Suprapubic skin (tissue), 4 donors: ENCODE results near the gene SLC16A4. TPM values are rescaled to one million over a fixed set of nuclear protein-coding genes. Genes with fewer than 3 reads are reported as not detected.
"Not testable (repeated sequence)": the region's sequence is repeated elsewhere in the genome, so short reads cannot be mapped to it uniquely, and the experiment has no call there.

Experiments used
- DNase-seq, 2 donors: peaks; one replicate each; pipeline ENCODE4 v3.0.0-alpha.2; 2019; ENCODE audit warnings: low spot score in 2 of 2
- H3K27ac ChIP-seq: fragments of 200-600 bp; sonication (generic); one replicate; pipeline ENCODE4 v1.5.1; 2019
- H3K27me3 ChIP-seq: fragments of 200-600 bp; sonication (generic); one replicate; pipeline ENCODE4 v1.5.1; 2019
- H3K36me3 ChIP-seq: fragments of 200-600 bp; sonication (generic); one replicate; pipeline ENCODE4 v1.5.1; 2019
- H3K4me1 ChIP-seq: fragments of 200-600 bp; sonication (generic); one replicate; pipeline ENCODE4 v1.5.1; 2019
- H3K4me3 ChIP-seq: fragments of 200-600 bp; sonication (generic); one replicate; pipeline ENCODE4 v1.5.1; 2019; ENCODE audit warnings: mild to moderate bottlenecking
- H3K9me3 ChIP-seq: fragments of 200-600 bp; sonication (generic); one replicate; pipeline ENCODE4 v1.5.1; 2019
- EP300 ChIP-seq: sonication (generic); formaldehyde crosslinking; IDR thresholded peaks from one replicate; pipeline ENCODE4 v1.6.1; 2017; ENCODE audit warnings: antibody characterized with exemption
- POLR2A ChIP-seq, 2 donors: fragments of 450-650 bp; IDR thresholded peaks; one replicate each; pipeline ENCODE4 v1.6.1; 2017; ENCODE audit warnings: antibody characterized with exemption in 2 of 2, mild to moderate bottlenecking in 2 of 2, moderate library complexity in 2 of 2
- POLR2AphosphoS5 ChIP-seq, 3 donors: sonication (generic); formaldehyde crosslinking; IDR thresholded peaks; one replicate each; pipeline ENCODE4 v1.6.1; 2017; ENCODE audit warnings: antibody characterized with exemption in 3 of 3
- WGBS: methylation state at CpG from one replicate; pipeline ENCODE4 v1.1.5; 2018; 5-methylcytosine and 5-hydroxymethylcytosine counted together
- total RNA-seq, 4 donors: library from RNA; depleted of rRNA; stranded (reverse); fragments of >200 nt; gene quantifications; one replicate each; pipeline ENCODE4 v1.1.0, GENCODE V29; 2016
- TF ChIP-seq, protein P1 (sequence below), 2 donors: fragments of 200-600 bp in 1 of 2; fragments of 450-650 bp in 1 of 2; sonication (generic) in 1 of 2; IDR thresholded peaks; one replicate each; pipeline ENCODE4 v1.5.1; 2016 to 2019; ENCODE audit warnings: antibody characterized with exemption in 2 of 2, mild to moderate bottlenecking in 1 of 2, moderate library complexity in 1 of 2

Gene SLC16A4
- 1 to 10 TPM in 3 of 4 donors, under 1 TPM in 1; 0.52 to 2.1 (median 1.9) TPM for total RNA-seq

DNA sequence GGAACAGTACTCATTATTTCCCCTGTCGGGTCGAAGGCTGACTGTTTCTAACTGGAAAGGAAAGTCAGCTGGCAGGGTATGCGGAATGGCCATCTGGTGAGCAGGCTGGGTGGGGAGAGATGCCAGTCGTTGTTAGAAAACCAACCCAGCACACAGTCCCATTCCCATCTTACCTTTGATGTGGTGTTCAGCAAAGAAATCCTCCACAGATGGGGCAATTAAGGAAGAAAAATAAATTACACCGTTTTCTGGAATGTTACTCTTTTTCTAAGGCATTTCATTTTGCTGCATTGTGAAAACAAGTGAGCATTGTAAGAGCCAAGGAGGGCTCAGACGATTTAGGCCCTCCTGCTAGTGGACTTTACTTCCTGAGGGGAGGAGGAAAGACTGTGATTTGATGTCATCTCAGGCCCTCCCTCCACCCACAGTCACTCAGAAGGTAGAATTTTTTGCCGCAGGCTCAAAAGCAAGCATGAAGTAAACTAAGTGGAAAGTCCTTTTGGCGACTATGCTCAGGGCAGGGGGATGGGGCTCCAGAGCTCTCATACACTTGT, at the start of gene SLC16A4:
Gene SLC16A4 (minus strand): TSS at position 335 of the 554 bp plus-strand sequence. CDS start 1,703 bp downstream, outside the sequence.
- DNase-seq = no peak

GRCh38 chr1:110439873-110440272, 49.0 kb upstream of the SLC16A4 start:
- not testable (repeated sequence) for DNase-seq, H3K4me3 ChIP-seq, H3K27me3 ChIP-seq, H3K9me3 ChIP-seq, H3K36me3 ChIP-seq, H3K27ac ChIP-seq, H3K4me1 ChIP-seq
- WGBS = 84% methylated on average over 3 of the region's 3 CpGs

More for the DNA sequence above, at the start of gene SLC16A4:
- Histone ChIP-seq H3K4me1 (peaks cover 5% of the 10 kb centered on the region), H3K4me3 (peak within 1 kb of the TSS; percentile 7), H3K27me3 (no peaks in the 10 kb centered on the region), H3K36me3 (no peaks in the 10 kb centered on the region), H3K27ac (peak within 1 kb of the TSS; percentile 49), H3K9me3 (no peaks in the 10 kb centered on the region)
- TF ChIP-seq, protein P1, sequence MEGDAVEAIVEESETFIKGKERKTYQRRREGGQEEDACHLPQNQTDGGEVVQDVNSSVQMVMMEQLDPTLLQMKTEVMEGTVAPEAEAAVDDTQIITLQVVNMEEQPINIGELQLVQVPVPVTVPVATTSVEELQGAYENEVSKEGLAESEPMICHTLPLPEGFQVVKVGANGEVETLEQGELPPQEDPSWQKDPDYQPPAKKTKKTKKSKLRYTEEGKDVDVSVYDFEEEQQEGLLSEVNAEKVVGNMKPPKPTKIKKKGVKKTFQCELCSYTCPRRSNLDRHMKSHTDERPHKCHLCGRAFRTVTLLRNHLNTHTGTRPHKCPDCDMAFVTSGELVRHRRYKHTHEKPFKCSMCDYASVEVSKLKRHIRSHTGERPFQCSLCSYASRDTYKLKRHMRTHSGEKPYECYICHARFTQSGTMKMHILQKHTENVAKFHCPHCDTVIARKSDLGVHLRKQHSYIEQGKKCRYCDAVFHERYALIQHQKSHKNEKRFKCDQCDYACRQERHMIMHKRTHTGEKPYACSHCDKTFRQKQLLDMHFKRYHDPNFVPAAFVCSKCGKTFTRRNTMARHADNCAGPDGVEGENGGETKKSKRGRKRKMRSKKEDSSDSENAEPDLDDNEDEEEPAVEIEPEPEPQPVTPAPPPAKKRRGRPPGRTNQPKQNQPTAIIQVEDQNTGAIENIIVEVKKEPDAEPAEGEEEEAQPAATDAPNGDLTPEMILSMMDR (IDR thresholded peaks at IDR 0.05) = no peak
- TF ChIP-seq POLR2AphosphoS5 (IDR thresholded peaks at IDR 0.05) (no peak), POLR2A (IDR thresholded peaks at IDR 0.05) (no peak), EP300 (no peak)
- WGBS = 28% methylated on average over 8 of the region's 8 CpGs

GRCh38 chr1:110438893-110439292, 48.1 kb upstream of the SLC16A4 start:
- TF ChIP-seq EP300 = no peak
- TF ChIP-seq POLR2A (IDR thresholded peaks at IDR 0.05) = no peak
- TF ChIP-seq, protein P1 (IDR thresholded peaks at IDR 0.05) = no peak
- TF ChIP-seq POLR2AphosphoS5 (IDR thresholded peaks at IDR 0.05) = no peak
- DNase-seq = no peak
- 79% methylated on average over 4 of the region's 4 CpGs for WGBS
- no peaks in the 10 kb centered on the region for H3K4me1 ChIP-seq
- H3K4me3 ChIP-seq = no peak overlapping the region
- H3K27ac ChIP-seq = no peak overlapping the region
- no peaks in the 10 kb centered on the region for H3K27me3 ChIP-seq
- no peaks in the 10 kb centered on the region for H3K36me3 ChIP-seq
- H3K9me3 ChIP-seq = no peaks in the 10 kb centered on the region

DNA sequence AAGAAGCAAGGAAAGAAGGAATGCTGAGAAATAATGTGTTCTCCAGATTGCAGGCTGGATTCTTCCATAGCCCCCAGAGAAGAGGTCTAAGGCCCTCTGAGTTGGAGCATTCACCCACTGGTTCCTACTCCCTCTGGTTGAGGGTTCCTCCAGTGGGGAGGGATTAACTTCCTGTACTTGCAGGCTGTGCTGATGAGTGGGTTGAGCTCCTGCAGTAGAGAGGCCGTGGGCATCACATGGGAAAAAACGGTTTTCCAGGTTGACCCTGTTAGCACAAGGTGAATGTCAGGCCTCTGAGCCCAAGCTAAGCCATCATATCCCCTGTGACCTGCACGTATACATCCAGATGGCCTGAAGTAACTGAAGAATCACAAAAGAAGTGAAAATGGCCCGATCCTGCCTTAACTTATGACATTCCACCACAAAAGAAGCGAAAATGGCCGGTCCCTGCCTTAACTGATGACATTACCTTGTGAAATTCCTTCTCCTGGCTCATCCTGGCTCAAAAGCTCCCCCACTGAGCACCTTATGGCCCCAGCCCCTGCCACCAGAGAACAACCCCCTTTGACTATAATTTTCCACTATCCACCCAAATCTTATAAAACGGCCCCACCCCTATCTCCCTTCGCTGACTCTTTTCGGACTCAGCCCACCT, 46.9 kb upstream of the SLC16A4 start:
- 75% methylated on average over 9 of the region's 9 CpGs for WGBS
- not testable (repeated sequence) for H3K27ac ChIP-seq, H3K4me3 ChIP-seq, H3K4me1 ChIP-seq, DNase-seq, H3K36me3 ChIP-seq, H3K9me3 ChIP-seq, H3K27me3 ChIP-seq

DNA sequence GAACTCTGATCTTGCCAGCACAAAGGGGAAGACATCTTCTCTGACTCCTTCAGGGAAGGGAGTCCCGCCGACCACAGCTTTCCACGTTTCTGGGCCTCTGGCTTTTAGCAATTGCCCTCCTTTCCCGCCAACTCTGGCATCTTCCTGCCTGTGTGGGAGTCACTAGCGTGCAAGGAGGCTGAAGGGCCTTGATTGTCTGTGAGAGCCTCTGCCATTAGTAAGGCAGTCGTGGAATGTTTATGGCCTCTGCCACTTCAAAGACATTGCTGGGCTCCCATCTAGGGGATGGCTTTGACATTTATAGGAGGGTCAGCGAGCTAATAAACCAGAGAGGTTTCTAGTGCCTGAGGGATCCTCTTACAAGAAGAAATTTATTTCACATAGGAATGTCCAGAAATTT, 45.8 kb upstream of the SLC16A4 start:
- 79% methylated on average over 7 of the region's 7 CpGs for WGBS
- H3K27ac ChIP-seq = no peak overlapping the region
- no peak for DNase-seq
- no peaks in the 10 kb centered on the region for H3K9me3 ChIP-seq
- TF ChIP-seq POLR2A (IDR thresholded peaks at IDR 0.05) = no peak
- TF ChIP-seq EP300 = no peak
- TF ChIP-seq, protein P1 (IDR thresholded peaks at IDR 0.05) = no peak
- TF ChIP-seq POLR2AphosphoS5 (IDR thresholded peaks at IDR 0.05) = no peak
- no peaks in the 10 kb centered on the region for H3K36me3 ChIP-seq
- no peaks in the 10 kb centered on the region for H3K4me1 ChIP-seq
- H3K4me3 ChIP-seq = no peak overlapping the region
- no peaks in the 10 kb centered on the region for H3K27me3 ChIP-seq

GRCh38 chr1:110434946-110435345, 44.1 kb upstream of the SLC16A4 start:
- H3K4me3 ChIP-seq = no peak overlapping the region
- H3K27me3 ChIP-seq = peaks cover 11% of the 10 kb centered on the region
- H3K9me3 ChIP-seq = no peaks in the 10 kb centered on the region
- 52% methylated on average over 3 of the region's 3 CpGs for WGBS
- no peaks in the 10 kb centered on the region for H3K36me3 ChIP-seq
- TF ChIP-seq EP300 (no peak), POLR2AphosphoS5 (IDR thresholded peaks at IDR 0.05) (no peak)
- TF ChIP-seq, protein P1 (IDR thresholded peaks at IDR 0.05) = no peak
- DNase-seq = no peak
- H3K27ac ChIP-seq = no peak overlapping the region
- no peaks in the 10 kb centered on the region for H3K4me1 ChIP-seq
